Stomach (tissue), 4 donors: Measurements from ENCODE around the gene LMF2.

Experiments used
- CTCF ChIP-seq, 7 experiments: fragments of 450-650 bp in 4 of 7; fragments of 200-600 bp in 3 of 7; sonication (generic) in 3 of 7; IDR thresholded peaks; one replicate each; pipeline ENCODE4 v1.5.1; 2016 to 2019; ENCODE audit warnings: antibody characterized with exemption in 7 of 7, control low read depth in 2 of 7, mild to moderate bottlenecking in 1 of 7
- POLR2AphosphoS5 ChIP-seq, 3 donors: sonication (generic); formaldehyde crosslinking; IDR thresholded peaks; one replicate each; pipeline ENCODE4 v1.6.1; 2016; ENCODE audit warnings: antibody characterized with exemption in 3 of 3

- TF ChIP-seq CTCF (IDR thresholded peaks at IDR 0.05) (no peak), POLR2AphosphoS5 (IDR thresholded peaks at IDR 0.05) (no peak)
Observed at GRCh38 chr22:50473855-50474671, 33.4 kb downstream of the LMF2 start.
